ENCODE data around the gene RAB7B. TPM values are rescaled to one million over a fixed set of nuclear protein-coding genes. Genes with fewer than 3 reads are reported as not detected.
A peak's percentile ranks its signal among the peaks of the same experiment; 100 is the strongest.

The RAB7B gene
- total and polyA plus RNA-seq, 4 donors: 0.08 to 0.89 (median 0.20) TPM; not detected in 1

DNA sequence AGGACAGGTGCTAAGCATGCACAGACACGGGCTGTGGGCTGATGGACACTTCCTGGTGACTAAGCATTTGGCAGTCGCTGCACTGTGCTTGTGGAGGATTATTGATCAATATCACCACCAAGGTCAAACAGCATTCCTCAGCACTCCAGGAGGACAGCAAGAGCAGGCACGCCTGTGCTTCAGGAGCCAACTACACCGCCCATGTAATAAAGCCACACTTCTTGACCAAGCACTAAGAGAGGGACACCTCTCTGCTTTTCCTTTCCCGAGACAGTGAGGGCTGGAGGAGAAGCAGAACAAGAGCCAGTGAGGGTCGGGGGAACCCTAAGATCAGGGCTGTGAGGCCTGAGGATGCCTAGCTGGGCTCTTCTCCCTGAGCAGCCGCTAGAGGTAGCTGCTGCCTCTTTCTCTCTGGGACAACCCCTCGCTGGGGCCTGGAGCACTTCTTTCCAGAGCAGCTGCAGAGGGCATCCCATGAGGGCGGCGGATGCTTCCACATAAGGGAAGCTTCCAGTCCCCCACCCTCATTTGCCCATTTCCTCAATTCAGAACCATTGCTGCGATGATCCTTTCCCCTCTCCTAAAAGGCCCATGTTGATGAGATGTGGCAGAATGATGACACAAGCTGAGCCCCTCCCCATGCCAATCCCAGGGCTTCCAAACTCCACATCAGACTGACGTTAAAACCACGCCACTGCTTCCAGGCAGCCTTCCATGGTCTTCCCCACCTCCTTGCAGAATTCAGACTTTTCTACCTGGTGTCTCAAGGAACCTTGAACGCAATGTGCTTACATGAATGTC, 19.1 kb downstream of the RAB7B start:
- TF ChIP-seq HNF4A (conservative IDR thresholded peaks at IDR 0.05) (no peak), CTCF (IDR thresholded peaks at IDR 0.05; ENCODE audit: low read depth, low read length, missing input control) (peak; percentile 62), NR2F2 (IDR thresholded peaks at IDR 0.05) (no peak), RAD21 (IDR thresholded peaks at IDR 0.05) (peak; percentile 80 to 85), FOXA1 (IDR thresholded peaks at IDR 0.05) (no peak)
- TF ChIP-seq, protein P1, sequence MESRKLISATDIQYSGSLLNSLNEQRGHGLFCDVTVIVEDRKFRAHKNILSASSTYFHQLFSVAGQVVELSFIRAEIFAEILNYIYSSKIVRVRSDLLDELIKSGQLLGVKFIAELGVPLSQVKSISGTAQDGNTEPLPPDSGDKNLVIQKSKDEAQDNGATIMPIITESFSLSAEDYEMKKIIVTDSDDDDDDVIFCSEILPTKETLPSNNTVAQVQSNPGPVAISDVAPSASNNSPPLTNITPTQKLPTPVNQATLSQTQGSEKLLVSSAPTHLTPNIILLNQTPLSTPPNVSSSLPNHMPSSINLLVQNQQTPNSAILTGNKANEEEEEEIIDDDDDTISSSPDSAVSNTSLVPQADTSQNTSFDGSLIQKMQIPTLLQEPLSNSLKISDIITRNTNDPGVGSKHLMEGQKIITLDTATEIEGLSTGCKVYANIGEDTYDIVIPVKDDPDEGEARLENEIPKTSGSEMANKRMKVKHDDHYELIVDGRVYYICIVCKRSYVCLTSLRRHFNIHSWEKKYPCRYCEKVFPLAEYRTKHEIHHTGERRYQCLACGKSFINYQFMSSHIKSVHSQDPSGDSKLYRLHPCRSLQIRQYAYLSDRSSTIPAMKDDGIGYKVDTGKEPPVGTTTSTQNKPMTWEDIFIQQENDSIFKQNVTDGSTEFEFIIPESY (IDR thresholded peaks at IDR 0.05): no peak
- no peak overlapping the region for H3K27ac ChIP-seq (ENCODE audit: low read depth in 1 of 2, low read length in 2 of 2)
- H3K36me3 ChIP-seq (ENCODE audit: control insufficient read depth in 4 of 4, insufficient read depth in 3 of 4, low read depth in 1 of 4, low read length in 3 of 4): no peaks in the 10 kb centered on the region
- H3K27me3 ChIP-seq (ENCODE audit: control insufficient read depth in 4 of 4, insufficient read depth in 4 of 4, low read length in 3 of 4): no peaks in the 10 kb centered on the region
- no peak overlapping the region for H3K9ac ChIP-seq (ENCODE audit: low read depth in 1 of 2, low read length in 2 of 2)
- WGBS: 46% methylated on average over 14 of the region's 14 CpGs
- DNase-seq (ENCODE audit: low spot score): peak; percentile 57
- H3K4me1 ChIP-seq (ENCODE audit: control insufficient read depth in 4 of 4, insufficient read depth in 4 of 4, low read length in 3 of 4): peaks cover 0 to 6% (median 1%) of the 10 kb centered on the region in 4 donors
- no peak overlapping the region for H3K4me3 ChIP-seq (ENCODE audit: low read depth in 1 of 3, low read length in 3 of 3)
- no peaks in the 10 kb centered on the region for H3K9me3 ChIP-seq (ENCODE audit: control insufficient read depth in 4 of 4, low read length in 3 of 4)

DNA sequence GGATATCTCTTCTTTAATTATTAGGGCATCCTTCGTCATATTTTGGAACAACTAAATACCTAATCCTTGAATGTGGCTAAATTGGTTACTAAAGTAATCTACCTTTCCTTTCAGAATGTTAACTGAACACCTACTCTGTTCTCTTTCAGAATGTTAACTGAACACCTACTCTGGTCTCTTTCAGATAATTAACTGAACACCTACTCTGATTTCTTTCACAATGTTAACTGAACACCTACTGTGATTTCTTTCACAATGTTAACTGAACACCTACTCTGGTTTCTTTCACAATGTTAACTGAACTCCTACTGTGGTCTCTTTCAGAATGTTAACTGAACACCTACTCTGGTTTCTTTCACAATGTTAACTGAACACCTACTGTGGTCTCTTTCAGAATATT, 21.9 kb downstream of the RAB7B start:
- no peaks in the 10 kb centered on the region for H3K27me3 ChIP-seq (ENCODE audit: control insufficient read depth in 4 of 4, insufficient read depth in 4 of 4, low read length in 3 of 4)
- H3K36me3 ChIP-seq (ENCODE audit: control insufficient read depth in 4 of 4, insufficient read depth in 3 of 4, low read depth in 1 of 4, low read length in 3 of 4): no peaks in the 10 kb centered on the region
- H3K27ac ChIP-seq (ENCODE audit: low read depth in 1 of 2, low read length in 2 of 2): no peak overlapping the region
- TF ChIP-seq HNF4A (conservative IDR thresholded peaks at IDR 0.05): no peak
- TF ChIP-seq FOXA2 (IDR thresholded peaks at IDR 0.05): no peak
- no peak for TF ChIP-seq JUND (IDR thresholded peaks at IDR 0.05)
- H3K9me3 ChIP-seq (ENCODE audit: control insufficient read depth in 4 of 4, low read length in 3 of 4): no peaks in the 10 kb centered on the region
- WGBS: 100% methylated on average over 1 of the region's 1 CpG
- H3K4me3 ChIP-seq (ENCODE audit: low read depth in 1 of 3, low read length in 3 of 3): no peak overlapping the region
- H3K9ac ChIP-seq (ENCODE audit: low read depth in 1 of 2, low read length in 2 of 2): no peak overlapping the region
- peaks cover 0 to 6% (median 1%) of the 10 kb centered on the region in 4 donors for H3K4me1 ChIP-seq (ENCODE audit: control insufficient read depth in 4 of 4, insufficient read depth in 4 of 4, low read length in 3 of 4)
- no peak for DNase-seq (ENCODE audit: low spot score)

DNA sequence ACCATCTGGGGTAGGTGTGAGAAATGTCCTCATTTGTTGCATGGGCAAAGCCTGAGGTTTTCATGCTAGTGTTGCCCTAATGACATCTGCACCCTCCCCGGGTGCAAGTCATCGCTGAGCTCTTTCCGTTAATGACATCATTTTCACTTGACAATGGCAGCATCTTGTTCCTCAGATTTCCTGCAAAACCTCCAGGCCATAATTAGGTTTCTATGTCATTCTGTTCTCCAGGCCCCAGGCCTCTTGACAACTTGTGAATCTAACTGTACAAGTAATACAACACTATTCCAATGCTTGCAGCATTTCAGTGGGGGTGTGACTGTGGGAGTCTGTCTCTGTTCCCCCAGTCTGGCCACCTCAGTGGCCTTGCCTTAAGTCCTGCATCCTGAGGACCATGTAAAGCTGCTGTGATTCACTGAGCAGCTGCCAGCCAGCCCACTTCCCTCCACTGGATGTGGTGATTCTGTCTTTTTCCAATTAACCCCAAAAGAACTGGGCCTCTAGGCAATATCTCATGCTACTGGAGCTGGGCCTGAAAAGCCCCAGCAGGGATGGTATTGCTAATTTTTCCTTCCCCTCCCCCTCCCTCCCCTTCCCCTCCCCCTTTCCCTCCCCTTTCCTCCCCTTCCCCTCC, 22.8 kb downstream of the RAB7B start:
- Histone ChIP-seq H3K36me3 (ENCODE audit: control insufficient read depth in 4 of 4, insufficient read depth in 3 of 4, low read depth in 1 of 4, low read length in 3 of 4) (no peaks in the 10 kb centered on the region), H3K27ac (ENCODE audit: low read depth in 1 of 2, low read length in 2 of 2) (no peak overlapping the region), H3K9me3 (ENCODE audit: control insufficient read depth in 4 of 4, low read length in 3 of 4) (no peaks in the 10 kb centered on the region), H3K4me3 (ENCODE audit: low read depth in 1 of 3, low read length in 3 of 3) (no peak overlapping the region), H3K27me3 (ENCODE audit: control insufficient read depth in 4 of 4, insufficient read depth in 4 of 4, low read length in 3 of 4) (no peaks in the 10 kb centered on the region), H3K4me1 (ENCODE audit: control insufficient read depth in 4 of 4, insufficient read depth in 4 of 4, low read length in 3 of 4) (peaks cover 0 to 6% (median 1%) of the 10 kb centered on the region in 4 donors), H3K9ac (ENCODE audit: low read depth in 1 of 2, low read length in 2 of 2) (no peak overlapping the region)
- WGBS: 86% methylated on average over 3 of the region's 3 CpGs
- no peak for TF ChIP-seq RAD21 (IDR thresholded peaks at IDR 0.05)
- TF ChIP-seq RXRA (IDR thresholded peaks at IDR 0.05): no peak
- TF ChIP-seq CTCF (IDR thresholded peaks at IDR 0.05; ENCODE audit: low read depth, low read length, missing input control): no peak
- TF ChIP-seq, protein P1 (IDR thresholded peaks at IDR 0.05): no peak
- TF ChIP-seq EGR1 (IDR thresholded peaks at IDR 0.05; ENCODE audit: low read depth in 2 of 2): no peak
- no peak for TF ChIP-seq MAX (IDR thresholded peaks at IDR 0.05)
- TF ChIP-seq YY1 (IDR thresholded peaks at IDR 0.05): no peak
- no peak for DNase-seq (ENCODE audit: low spot score)
